GM19395 (cell line): ENCODE measurements around the gene ASPN.

Experiments
- ATAC-seq: cut with Tn5 transposase; IDR thresholded peaks from one replicate; pipeline ENCODE4 v1.9.1; 2021; ENCODE audit warnings: mild to moderate bottlenecking, moderate library complexity; ENCODE audit not compliant: unreplicated experiment

The ASPN gene

DNA sequence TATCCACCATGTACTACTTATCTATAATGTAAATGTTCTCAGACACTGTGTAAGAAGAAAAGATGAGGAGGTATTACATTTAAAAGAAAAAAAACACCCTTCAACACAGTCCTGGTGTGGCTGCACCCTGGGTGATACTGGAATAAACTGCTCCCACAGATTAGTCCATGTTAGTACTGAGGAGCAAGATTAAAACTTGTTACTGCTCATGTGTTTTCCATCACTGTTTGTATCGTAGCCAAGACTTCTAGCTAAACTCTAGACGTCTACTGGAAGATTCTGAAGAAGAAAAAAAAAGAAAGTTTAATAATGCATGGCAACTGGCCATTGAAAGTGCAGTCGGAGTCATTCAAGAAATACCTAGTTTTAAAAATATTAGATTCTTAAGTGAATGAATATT, at the start of gene ASPN:
Gene ASPN, minus strand, starts transcription at position 178 of the 400 bp plus-strand sequence.
- ATAC-seq: no peak

DNA sequence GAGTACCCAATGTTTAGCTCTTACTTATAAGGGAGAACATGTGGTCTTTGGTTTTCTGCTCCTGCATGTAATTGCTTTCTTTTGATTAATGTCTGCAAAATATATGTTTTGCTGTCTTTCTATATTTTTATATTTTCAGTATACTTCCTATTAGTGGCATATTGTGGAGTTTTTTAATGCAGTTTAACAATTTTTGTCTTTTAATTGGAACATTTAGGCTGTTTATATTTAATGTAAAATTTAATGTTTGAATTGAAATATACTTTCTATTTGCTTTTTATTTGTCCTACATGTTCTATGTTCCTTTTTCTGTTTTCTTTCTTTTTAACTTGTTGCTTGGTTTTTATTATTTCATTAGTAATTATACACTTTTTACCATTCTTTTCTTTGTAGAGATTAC, 48.6 kb upstream of the ASPN start:
- no peak for ATAC-seq

DNA sequence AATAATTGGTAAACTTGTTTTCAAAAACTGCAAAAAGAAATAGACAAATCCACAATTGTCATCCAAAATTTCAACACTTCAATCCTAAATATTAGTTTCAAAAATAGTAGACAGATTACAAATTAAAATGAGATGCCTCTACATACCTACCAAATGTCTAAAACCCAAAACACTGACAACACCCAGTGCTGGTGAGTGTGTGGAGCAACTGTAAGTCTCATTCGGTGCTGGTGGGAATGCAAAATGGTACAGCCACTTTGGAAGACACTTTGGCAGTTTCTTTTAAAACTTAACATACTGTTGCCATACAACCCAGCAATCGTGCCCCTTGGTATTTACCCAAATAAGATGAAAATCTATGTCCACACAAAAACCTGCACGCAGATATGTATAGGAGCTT, 46.8 kb upstream of the ASPN start:
- no peak for ATAC-seq

DNA sequence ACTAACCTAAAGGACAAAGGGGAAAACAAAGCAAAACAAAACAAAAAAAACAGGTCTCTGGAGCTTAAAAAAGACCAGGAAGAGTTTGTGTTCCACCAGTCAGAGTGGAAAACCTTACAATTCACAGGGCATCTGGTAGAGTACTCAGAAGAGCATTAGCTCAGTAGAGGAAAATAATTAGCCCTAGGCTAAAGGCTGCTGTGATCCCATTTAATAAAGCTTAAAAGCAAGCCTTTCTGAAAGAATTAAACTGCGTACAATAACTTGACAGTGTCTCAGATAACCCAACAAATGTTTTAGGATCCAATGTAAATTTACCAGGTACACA, 46.2 kb upstream of the ASPN start:
- no peak for ATAC-seq

DNA sequence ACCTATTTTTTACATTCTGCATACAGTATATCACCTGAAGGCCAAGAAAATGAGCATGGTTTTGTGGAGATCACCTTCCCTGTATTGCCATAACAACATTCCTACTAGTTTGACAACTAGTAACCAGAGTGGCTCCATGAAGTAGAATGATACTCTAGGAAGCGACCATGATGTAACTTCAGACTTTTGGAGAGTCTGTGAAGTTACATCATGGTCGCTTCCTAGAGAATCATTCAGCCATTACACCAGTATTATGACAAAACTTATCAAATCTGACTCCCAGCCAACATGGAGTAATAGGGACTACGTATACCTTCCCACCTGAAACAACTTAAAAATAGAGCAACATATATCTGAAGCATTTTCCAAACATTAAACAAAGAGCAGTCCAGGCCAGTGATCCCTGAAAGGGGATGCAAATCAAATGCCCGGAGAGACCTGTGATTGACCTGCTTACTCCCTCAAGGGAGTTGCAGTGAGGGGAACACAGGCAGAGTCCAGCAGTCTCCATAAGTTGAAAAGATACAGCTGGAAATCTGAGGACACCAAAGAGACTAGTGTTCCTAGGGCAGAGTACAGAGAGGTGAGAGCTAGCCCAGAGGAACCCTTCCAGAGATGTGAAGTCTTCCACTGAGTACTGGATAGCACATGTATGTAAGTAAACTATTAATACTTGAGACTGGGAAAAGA, 45.7 kb upstream of the ASPN start:
- no peak for ATAC-seq

DNA sequence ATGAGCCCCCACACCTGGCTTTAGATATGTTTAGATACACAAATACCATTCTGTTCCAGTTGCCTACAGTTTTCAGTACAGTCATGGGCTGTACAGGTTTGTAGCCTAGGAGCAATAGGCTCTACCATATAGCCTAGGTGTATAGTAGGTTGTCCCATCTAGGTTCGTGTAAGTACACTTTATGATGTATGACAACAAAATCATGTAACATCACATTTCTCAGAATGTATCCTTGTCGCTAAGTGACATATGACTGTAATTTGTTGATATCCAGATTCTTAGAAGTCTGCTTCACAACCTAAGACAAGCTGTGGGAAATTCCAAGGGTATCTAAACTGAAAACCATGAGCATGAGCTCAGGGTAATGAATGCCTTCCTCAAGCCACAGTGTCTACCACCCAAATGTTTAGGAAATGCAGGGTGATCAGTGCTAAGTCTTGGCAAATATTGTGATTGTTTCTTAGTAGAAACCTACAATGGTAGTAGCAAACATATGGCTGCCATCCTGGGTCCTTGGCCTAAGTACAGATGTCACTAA, 45.1 kb upstream of the ASPN start:
- ATAC-seq: no peak

DNA sequence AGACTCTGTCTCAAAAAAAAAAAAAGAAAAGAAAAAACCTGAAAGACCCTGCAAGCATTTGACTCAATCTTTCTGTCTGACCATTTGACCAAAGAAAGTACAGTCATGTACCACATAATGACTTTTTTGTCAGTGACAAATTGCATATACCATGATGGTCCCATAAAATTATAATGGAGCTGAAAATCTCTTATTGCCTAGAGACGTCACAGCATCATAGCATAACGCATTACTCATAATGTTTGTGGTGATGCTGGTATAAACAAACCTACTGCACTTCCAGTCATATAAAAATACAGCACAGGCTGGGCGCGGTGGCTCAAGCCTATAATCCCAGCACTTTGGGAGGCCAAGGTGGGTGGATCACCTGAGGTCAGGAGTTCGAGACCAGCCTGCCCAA, 43.0 kb upstream of the ASPN start:
- ATAC-seq: no peak

DNA sequence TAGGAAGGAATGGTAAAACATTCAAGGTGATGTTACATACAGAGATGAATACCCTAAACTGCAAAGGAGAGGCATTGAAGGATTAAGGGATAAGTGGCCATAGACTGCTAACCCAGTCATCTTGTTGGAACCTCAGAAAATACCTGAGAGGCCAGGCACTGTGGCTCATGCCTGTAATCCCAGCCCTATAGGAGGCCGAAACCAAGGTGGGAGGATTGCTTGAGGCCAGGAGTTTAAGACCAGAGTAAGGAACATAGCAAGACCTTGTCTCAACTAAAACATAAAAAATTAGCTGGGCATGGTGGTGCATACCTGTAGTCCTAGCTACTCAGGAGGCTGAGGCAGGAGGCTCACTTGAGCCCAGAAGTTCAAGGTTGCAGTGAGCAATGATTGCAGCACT, 42.6 kb upstream of the ASPN start:
- ATAC-seq: no peak

DNA sequence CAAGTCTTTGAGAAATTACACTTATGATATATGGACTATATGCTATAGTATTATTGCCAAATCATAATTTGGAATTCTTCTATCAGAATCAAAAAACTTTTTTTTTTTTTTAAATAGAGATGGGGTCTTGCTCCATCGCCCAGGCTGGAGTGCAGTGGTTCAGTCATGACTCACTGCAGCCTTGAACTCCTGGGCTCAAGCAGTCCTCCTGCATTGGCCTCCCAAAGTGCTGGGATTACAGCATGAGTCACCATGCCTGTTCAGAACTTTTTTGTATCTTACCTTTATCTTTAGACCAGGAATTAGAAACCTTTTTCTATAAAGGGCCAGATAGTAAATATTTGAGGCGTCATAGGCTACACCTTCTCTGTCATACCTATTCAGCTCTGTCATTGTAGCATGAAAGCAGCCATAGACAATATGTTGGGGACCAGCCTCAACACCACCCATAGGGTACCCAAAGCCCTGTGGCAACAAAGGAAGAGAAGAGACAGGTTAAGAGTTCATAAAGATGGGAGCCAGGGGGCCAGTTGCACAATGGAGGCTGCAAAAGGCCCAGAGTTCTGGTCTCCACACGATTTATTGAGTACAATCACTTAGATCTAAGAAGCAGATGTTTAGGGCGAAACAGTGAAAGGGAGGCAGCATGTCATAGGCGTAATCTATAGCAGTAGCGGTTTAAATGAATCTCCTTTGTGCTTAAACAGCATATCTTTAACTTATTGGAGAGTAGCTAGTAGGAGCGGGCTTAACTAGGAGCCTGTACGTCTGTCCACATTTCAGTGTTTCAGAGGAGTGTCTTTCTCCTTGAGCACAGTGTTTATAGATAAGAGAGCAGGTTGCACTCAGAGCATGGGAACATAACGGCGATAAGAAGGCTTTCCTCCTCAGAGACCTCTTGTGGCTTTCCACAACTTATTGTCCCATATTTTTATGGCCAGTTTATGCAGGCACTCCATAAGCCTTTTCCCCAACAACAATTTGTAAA, 41.0 kb upstream of the ASPN start:
- no peak for ATAC-seq

DNA sequence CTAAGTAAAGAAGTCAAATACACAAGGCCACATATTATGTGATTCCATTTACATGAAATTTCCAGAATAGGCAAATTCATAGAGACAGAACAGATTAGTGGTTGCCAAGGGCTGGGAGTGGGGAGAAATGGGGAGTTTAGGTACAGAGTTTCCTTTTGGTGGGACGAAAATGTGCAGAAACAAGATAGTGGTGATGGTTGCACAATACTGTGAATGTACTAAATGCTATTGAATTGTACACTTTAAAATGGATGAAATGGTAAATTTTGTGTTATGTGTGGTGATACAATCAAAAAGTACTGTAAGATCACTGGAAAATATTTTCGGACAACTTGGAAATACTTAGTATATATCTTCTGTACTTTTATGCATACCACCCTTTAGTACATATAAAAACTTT, 38.5 kb upstream of the ASPN start:
- ATAC-seq: no peak

DNA sequence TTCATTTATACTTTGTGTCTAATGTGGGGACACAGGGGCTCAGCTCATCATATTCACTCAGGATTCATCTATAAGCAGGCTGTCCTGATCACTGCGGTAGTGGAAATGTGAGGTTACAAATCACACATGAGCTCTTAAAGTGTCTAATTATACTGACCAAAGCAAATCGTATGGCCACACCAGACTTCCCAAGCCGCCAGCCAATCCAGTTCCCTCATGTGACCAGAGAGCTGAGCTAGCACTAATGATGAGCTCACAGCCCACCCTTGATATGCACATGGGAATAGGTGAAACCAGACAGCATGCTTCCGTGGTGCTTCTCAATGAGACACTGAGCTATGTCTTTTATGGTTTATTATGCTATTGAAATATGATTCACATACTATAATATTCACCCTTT, 35.9 kb upstream of the ASPN start:
- no peak for ATAC-seq

DNA sequence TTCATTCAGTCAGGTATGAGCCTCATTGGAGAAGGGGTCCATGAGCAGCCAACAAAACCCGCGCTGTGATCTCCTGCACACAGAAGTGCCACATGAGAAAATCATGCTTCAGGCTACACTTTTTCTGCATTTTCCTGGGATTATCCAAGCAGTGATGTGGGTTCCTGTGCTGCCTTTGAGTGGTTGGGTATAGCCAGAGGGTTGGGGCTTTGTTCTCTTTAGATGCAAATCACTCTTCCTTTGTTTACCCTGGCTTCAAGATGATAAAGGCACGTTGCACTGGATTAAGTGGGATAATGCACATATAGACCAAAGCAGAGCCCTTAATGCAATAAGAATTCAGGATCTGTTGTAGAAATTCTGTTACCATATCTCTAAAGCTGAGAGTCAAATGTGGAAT, 34.7 kb upstream of the ASPN start:
- ATAC-seq: no peak

DNA sequence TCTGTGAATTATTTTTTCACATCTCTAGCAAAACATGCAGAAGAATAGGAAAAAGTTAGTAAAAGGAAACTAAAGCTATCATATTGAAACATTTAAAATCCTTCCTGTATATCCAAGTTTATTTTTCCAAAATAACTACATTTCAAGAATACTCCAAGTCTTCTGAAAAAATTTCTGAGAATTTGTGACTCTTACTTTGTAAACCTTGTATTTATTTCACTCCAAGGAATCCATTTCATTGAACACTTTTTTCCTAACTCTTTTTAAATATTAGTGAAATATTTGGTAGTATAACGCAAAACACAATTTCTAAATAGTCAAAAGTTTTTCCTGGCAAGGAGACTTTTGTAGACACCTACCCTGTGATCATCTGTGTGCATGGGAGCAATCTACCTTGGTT, 34.2 kb upstream of the ASPN start:
- ATAC-seq: no peak

DNA sequence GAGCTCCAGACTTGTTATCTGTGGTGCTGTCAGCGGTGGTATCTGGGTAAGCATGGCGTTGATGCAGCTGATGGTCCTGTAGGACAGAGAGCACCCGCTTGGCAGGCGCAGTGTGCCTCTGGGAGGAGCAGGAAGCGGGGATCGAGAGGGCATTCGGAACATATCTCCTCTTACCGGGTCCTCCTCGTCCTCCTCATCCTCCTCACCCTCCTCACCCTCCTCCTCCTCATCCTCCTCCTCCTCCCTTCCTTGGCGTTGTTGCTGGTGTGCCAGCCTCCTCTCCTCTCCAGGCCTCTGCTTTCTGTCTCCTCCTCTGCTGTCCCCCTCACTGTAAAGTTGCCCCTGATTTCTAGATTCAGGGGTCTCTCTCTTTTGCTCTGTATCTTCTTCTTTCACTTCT, 32.3 kb upstream of the ASPN start:
- no peak for ATAC-seq

DNA sequence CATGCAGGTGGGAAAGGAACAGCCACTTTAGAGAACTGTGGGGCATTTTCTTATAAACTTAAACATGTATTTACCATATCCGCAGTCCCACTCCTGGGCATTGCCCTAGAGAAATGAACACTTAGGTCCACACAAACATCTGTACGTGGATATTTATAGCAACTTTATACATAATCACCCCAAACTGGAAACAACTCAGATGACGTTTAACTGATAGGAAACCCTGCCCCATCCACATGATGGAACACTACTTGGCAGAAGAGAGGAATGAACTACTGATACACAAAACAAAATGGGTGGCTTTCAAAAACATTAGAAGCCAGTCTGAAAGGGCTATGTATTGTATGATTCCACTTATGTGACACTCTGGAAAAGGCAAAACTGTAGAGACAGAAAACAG, 31.0 kb upstream of the ASPN start:
- no peak for ATAC-seq

DNA sequence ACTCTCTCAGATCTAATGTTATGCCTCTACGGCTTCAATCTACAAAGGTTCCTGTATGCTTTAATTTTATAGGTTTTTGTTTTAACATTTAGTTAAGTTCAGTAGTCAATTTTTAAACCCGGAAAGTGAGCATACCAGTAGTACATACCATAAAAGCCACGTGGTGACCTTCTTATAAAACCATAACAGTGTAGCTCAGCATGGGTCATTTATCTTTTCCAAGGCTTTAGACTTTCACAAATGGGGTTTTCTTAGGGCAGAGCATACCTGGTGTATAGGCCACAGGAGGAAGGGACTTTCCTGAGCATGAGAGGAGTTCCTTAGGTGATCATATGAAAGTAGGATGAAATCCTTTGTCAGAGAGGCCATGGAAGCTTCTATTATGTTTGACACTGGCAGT, 30.3 kb upstream of the ASPN start:
- ATAC-seq: no peak

DNA sequence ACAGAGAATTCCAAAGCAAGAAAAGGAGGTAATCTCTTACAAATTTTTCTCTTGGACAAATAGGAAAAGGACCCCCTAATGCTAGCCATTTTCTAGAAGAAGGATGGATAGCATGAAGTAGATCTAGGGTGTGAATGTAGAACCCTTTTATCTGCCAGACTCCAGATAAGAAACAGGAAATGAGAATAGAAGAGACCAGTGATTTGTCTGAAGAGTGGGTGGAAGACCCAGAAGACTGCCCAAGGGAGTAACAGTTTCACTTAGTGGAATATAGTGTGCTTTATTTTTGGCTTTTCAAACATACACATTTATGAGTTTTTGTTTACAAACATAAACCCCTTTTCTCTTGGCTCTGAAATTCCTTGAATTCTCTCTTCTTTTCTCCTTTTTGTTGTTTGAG, 28.4 kb upstream of the ASPN start:
- ATAC-seq: no peak

DNA sequence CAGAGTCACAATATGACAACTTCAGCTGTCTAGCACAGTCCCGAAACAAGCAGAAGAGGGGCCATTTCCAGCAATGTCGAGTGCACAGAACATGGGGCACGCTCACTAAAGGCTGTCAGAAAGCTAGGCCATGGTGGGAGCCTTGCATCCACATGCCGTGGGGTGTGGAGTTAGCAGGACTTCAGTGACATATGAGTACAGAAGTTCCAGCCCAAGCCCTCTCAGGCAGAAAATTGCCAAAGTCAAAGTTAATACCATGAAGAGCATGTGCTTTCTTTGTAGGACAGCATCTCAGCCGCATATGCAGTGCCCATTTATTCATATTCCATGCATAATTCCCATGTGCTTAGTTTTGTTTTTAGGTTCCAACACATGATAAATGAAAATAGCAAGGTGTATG, 26.7 kb upstream of the ASPN start:
- no peak for ATAC-seq

DNA sequence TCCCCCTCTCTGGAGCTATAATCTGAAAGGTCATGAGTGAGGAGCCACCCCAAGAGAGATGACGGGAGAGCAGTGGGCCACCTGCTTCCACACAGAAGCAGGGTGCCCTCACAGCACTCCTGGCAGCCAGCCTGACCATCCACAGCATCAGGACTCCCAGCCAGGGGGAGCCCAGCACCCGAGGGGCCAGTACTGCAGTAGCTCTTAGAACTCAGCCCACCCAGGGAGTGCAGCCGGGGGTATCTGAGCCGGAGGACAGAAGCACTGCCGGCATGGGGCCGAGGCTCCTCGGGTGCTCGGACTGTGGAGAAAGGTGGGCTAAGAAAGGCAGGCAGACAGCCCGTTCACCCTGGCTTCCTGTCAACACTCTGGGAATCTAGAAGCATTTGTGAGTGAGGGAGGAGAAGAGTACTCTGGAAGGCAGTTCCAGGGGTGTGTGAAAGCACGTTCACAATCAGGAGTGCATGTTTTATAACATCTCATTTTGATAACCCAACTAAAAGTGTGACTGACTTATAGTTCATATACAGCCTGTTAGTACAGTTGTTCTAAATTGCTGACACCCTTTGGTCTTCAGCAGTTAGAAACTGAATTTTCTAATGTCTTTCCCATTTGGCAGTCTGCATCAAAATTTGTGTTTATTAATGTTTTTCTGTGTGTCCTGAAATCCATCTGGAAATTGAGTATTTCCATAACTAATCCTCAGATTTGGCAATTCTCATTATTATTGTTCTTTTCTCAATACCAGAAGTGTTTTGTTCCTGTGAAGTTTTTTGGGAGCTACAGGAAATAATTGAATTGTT, 25.9 kb upstream of the ASPN start:
- ATAC-seq: no peak

DNA sequence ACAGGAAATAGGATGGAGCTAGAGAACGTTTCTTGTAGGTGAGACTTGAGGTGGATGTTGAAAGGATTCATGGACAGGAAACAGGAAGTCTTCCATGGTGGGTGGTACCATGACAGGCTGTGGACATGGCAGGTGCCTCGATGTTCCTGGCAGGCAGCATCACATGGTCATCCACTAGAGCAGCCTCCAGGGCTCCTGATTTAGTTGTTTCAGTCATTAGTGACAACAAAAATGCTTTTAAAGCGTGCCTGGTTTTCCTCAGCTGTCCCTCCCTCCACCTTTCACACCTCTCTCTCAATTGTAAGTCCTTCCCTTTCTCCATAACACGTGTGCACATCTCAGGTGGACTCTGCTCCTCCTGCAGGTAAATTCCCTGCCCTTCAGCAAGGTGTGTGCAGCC, 25.2 kb upstream of the ASPN start:
- no peak for ATAC-seq

DNA sequence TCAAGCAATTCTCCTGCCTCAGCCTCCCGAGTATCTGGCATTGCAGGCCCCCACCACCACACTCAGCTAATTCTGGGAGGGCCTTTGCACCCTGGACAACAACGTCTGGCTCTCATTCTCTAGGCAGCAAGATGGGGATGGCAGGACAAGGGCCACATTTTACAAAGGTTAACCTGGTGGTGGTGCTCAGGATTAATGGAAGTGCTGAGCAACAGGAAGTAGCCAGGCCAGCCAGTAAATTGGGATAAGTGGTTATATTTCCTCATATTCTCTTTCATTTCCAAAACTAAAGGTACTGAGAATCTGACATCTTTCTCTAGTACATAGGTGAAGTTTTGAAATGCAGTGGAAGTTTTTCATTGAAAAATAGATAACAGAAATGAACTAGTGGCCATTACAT, 24.7 kb upstream of the ASPN start:
- no peak for ATAC-seq
